GM12874 (cell line): ENCODE data around the gene FLNB.

ENCODE experiments used
- TF ChIP-seq, protein P1 (sequence below): IDR thresholded peaks from 2 replicates; pipeline ENCODE4 v1.5.1; 2011; ENCODE audit warnings: low read depth, mild to moderate bottlenecking, control low read depth, low read length, moderate library complexity; ENCODE audit not compliant: insufficient read depth

The FLNB gene

DNA sequence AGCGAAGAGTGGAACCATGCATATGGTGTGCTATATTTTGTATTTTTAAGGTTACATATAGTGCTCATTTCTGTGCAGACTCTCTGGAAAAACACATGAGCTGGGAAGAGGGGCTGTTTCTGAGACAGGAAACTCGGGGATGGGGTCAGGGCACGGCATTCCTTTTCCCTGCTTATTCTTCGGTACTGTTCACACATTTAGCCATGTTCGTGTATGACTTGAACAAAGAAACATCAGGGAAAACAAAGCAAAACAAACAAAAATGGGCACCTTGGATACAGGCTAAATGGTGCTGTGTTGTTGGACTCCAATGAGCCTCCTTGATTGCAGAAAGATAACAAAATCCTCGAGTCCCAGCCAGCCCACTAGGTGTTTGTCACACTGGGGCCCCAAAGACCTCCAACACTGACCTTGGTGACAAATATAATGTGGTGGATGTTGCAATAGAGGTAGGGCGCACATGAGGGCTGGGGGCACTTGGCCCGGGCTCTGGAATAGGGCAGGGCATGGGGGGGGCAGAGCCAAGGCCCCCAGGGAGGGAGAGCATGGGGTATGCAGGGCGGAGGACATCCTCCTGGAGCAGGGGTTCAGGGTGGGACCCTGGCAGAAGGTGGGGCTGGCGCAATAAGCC, 183.3 kb downstream of the FLNB start:
- TF ChIP-seq, protein P1, sequence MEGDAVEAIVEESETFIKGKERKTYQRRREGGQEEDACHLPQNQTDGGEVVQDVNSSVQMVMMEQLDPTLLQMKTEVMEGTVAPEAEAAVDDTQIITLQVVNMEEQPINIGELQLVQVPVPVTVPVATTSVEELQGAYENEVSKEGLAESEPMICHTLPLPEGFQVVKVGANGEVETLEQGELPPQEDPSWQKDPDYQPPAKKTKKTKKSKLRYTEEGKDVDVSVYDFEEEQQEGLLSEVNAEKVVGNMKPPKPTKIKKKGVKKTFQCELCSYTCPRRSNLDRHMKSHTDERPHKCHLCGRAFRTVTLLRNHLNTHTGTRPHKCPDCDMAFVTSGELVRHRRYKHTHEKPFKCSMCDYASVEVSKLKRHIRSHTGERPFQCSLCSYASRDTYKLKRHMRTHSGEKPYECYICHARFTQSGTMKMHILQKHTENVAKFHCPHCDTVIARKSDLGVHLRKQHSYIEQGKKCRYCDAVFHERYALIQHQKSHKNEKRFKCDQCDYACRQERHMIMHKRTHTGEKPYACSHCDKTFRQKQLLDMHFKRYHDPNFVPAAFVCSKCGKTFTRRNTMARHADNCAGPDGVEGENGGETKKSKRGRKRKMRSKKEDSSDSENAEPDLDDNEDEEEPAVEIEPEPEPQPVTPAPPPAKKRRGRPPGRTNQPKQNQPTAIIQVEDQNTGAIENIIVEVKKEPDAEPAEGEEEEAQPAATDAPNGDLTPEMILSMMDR, result no peak

DNA sequence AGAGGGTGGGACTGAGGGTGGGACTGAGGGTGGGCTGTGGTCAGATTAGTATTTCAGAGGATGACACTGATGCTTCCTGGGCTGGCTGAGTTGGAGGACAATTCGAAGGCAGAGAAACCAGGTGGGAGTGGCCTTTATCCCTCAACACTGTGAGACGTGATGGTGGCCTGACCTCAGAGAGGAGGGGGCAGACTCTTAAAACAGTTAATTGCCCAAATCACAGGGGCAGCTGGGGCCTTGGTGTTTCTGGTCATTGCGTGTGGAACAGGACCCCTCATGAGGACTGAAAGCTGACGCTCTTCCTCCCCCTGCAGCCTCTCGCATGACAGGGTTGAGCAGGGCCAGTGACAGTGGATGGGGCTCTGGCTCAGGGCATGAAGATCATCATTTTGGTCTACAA, 183.8 kb downstream of the FLNB start:
- TF ChIP-seq, protein P1, result no peak

DNA sequence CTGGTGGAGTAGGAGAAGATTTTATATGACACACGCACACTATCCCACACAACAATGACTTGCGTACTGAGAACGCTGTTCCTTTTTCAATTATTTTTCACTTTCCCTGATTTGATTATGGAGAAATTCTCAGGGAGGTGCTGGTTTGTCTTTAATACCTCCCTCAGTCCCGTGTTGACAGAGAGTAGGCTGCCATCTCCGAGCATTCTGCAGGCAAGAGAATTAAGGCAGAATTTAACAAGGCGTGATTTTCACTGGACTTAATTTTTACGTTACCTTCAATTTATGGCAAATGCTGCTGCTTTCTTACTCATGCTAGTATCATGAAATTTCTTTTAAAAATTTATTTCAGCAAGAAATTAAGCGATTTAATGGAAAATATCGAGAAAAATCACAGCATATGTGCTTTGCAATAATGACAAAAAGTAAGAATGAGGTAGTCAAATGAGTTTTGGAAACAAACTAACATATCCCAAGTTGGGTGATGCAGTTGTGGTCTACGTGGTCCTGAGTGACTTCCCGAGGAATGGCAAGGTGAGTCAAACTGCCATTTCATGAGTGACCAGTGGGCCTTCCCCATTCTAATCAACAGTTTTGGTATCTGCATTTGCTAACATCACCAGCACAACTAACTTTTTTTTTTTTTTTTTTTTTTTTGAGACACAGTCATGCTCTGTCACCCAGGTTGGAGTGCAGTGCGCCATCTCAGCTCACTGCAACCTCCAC, 185.6 kb downstream of the FLNB start:
- TF ChIP-seq, protein P1, result no peak

DNA sequence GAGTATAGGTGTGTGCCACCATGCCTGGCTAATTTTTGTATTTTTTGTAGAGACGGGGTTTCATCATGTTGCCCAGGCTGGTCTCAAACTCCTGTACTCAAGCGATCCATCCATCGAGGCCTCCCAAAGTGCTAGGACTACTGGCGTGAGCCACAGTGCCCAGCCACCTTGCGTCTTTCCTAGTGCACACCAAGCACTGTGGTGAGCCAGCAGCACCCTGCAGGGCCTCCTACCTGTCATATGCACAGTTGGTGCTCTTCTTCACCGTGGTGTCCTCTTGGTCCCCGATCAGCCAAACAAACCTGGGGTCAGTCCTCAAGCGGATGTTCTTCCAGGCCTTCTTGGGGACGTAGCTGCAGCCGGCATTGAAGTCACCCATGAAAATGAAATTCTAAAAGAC, 189.4 kb downstream of the FLNB start:
- TF ChIP-seq, protein P1, result no peak

DNA sequence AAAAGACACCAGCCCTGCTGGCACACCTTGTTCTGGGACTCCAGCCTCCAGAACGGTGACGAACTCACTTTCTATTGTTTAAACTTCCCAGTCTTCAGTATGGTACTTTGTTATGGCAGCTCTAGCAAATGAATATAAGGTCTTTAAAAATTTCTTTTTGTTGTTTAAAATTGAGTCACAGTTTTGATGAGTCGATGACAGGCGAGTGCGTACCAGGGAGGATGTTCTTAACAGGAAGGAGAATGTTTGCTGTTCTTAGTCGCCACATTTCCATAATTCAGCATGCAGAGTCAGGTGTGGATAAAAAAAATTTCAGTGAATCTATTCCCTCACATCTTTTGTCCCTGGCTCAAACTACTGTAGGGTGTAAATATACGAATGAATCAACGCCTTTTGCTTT, 190.1 kb downstream of the FLNB start:
- TF ChIP-seq, protein P1, result no peak

DNA sequence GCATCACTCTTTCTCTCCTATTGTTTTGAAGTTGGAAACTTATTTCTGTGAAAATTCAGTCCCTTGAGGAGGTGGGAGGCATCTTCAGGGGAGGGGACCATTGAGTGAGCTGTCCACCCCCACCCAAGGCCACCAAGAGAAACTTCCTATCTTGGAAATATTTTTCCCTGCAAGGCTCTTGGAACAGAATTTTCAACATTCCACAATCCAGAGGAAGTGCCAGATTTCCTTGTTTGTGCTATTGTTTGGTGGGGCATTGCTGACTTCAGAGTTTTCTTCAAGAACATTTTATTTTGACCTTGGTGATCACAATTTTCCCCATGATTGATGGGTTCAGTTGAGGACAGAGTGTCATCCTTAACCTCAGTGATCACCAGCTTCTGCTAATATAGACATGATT, 190.6 kb downstream of the FLNB start:
- TF ChIP-seq, protein P1, result no peak

DNA sequence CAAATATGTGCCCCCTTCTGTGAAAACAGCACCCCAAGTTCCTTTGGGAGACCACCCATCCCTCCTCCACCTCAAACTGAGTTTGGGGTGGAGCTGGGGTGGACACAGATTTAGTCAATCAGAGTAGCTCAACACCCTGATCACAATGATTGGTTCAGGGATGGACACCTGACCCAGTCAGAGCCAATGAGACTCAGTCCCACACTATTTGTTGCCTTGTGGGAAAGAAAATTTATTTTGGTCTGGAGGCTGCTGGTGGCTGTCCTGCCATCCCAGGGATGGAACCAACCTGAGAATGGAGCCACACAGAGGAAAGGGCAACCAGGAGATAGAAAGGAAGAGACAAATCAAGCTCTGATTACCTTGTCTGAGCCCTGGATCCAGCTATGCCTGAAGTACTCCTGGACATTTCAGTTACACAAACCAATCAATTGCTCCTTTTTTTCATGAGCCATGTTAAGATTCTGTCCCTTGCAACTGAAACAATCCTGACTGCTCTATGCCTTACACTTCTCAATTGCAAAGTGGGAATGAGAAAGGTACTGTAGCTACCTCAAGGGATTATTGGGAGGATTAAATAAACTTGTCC, 192.0 kb downstream of the FLNB start:
- TF ChIP-seq, protein P1, result no peak
